NCI-H226 (cell line): ENCODE results near the gene GJB6.
"Not testable (repeated sequence)": the region's sequence is repeated elsewhere in the genome, so short reads cannot be mapped to it uniquely, and the experiment has no call there.

Source experiments
- DNase-seq: peaks from one replicate; pipeline ENCODE4 v3.0.0-alpha.2; 2015

The GJB6 gene

DNA sequence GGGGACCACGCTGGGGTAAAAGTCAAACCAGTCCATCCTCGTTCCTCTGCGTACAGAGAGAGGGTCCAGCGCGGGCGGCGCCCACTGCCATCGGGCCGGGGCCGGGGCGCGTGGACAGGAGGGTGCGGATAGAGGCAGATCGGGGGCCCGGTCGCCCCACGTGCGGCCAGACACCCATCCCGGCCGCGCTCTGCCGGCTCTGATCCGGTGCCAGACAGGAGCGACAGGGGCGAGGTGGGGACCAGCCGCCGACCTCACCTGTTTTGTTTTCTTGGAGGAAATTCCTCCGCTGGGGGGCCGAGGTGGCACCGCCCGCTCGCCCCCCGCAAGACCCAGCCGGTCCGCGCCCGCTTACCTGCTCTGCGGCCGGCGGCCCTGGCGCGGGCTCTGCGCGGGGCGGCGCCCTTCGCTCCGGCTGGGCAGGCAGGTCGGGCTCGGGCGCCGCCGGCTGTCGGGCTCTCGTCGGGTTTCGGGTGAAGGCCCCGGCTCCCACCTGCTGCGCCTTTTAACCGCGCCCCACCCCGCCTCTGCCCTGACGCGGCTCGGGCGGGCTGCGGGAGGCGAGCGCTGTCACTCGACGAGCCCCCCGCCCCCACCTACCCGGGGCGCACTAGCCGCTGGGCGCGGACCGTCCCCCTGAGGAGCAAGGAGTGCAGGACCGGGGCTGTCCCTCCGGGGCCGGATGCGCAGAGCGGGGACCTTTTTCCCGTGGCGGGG is at the start of gene GJB6:
Gene GJB6, minus strand, starts transcription at position 481 of the 717 bp plus-strand sequence. CDS start 8,839 bp downstream, outside the sequence.
- no peak for DNase-seq

DNA sequence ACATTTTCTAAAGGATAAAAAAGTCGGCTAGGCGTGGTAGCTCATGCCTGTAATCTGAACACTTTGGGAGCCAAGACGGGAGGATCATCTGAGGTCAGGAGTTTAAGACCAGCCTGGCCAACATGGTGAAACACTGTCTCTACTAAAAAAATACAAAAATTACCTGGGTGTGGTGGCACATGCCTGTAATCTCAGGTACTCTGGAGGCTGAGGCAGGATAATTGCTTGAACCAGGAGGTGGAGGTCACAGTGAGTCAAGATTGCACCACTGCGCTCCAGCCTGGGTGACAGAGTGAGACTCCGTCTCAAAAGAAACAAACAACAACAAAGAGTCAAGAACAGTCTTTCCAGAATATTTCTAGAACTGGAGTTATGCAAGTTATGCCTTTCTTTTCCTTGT is 44.8 kb upstream of the GJB6 start:
- not testable (repeated sequence) for DNase-seq

DNA sequence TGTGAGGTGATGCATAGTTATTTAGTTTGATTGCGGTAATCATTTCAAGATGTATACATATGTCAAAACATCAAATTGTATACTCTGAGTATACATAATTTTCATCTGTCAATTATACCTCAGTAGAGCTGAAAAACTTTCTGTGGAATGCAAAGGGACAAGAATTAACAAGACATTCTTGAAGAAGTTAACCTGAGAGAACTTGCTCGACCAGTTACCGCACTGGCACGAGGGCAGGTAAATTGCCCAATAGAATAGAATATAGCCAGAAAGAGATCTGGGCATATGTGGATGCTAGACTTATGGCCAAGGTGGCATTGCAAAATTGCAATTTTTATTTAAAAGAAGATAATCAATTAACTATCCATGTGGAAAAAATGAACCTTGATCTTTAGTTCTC is 42.3 kb upstream of the GJB6 start:
- no peak for DNase-seq

DNA sequence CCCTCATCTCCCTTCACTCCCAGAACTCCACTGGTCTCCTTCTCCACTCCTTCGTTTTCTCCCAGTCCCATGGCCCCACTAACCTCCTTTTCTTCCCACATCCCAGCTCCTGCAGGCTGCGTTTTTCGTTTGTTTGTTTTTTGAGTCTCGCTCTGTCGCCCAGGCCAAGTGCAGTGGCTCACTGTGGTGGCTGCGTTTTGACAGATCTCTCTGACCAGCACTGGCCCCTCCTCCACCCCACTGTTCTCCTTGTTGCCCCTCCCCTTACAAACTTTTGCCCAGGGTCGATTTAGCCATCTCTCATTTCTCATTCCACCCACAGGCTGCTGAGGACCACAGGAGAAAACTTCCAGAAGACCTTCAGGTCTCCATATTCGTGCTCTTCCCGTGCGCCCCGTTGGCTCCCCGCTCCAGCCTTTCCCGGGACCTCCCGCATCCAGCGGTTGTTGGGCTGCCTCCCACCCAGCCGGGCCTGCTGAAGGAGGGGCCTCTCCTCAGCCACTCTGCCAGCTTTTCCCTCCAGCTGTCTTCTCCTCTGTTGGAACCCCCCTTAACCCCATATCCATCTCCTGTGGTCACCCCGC is 40.6 kb upstream of the GJB6 start:
- DNase-seq = no peak

DNA sequence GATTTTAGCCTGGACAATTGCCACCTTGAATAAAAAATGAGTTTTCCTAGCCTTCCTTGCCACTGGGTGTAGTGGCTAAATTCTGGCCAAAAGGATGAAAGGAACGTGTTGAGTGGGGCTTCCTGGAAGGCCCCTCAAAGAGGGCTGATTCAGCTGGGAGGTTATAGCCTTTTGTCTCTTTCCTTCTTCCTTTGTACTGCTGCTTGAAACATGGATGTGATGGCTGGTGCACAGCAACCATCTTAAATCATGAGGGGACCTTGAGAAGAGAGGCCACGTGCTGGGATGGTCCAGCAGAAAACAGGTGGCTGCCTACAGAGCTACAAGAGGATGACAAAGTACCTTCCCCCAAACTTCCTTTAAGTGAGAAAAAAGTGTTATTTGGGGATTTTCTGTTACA is 40.0 kb upstream of the GJB6 start:
- DNase-seq = no peak

DNA sequence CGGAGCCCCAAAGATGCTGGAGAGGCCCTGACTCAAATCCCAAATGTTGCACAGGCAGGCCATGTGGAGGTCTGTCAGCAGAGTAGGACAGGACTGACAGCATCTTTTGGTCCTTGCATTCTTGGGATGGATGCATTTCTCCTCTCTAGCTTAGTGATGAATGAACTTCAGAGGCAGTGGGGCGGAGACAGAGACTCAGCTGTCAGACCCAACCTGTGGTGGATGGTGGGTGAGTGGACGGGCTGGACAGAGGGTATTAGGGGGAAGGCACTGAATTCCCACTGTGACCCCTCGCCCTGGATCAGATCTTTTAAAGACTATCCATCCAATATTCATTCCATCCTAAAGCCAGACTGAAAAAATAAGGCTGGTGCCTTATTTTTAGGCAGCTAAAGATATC is 39.3 kb upstream of the GJB6 start:
- no peak for DNase-seq

DNA sequence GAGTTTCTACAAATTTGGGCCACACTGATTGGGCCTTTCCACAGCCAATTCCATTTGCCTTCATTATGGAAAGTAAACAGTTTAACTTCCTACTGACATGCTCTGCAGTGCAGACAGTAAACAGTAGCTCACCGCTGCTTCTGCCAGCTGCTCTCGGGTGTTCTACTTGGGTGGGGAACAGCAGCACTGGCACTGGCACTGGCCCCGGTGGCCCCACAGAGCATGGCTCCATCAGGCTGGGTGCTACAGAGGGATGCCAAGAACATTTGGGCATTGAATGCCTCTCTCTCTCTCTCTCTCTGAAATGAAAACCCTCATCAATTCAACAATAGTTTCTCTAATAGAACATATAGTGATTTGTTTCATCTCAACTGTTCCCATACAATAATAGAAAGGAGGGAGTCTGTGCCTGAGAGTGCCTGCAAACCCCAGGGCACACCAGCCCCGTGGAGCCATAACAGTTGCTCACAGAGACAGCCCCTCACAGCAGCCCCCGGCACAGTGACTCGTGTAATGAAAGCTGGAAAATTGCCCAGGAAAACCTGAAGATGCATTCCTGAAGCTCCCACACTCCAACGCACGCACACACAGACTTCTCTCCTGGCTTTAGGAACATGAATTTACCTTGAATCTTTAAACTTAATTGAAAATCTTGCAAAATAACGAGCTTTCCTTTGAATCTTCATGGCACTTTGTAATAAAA is 38.2 kb upstream of the GJB6 start:
- DNase-seq = no peak

DNA sequence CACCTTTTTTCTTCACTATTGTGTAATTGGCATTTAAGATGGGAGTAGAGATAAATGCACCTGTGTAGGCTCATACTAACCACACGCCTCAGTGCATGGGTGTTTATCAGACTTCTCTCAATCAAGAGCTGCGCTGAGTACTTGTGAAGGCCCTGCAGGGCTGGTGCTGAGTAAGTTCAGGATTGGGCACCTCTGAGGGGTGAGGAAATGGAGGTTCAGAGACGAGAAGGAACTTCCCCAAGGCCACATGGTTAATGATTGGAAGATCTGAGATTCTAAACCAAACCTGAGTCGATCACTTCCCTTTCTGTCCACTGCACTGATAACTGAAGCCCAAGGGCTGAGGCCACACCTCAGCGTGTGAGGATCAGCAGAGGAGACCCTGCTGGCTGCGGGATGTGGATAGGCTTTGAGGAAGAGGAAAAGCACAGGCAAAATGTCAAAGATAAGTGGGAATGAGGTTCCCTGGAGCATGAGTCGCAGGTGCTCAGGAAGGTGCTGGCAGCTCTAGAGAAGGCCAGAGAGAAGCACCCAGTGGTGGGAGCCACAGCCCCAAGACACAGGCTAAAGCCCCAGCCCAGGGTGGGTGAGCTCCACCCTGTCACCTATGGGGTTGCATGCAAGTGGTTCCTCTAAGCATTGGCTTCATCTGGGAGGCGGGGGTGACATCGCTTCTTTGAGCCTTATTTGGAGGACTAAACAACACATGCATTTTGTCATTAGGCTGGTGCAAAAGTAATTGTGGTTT is 32.3 kb upstream of the GJB6 start:
- no peak for DNase-seq

DNA sequence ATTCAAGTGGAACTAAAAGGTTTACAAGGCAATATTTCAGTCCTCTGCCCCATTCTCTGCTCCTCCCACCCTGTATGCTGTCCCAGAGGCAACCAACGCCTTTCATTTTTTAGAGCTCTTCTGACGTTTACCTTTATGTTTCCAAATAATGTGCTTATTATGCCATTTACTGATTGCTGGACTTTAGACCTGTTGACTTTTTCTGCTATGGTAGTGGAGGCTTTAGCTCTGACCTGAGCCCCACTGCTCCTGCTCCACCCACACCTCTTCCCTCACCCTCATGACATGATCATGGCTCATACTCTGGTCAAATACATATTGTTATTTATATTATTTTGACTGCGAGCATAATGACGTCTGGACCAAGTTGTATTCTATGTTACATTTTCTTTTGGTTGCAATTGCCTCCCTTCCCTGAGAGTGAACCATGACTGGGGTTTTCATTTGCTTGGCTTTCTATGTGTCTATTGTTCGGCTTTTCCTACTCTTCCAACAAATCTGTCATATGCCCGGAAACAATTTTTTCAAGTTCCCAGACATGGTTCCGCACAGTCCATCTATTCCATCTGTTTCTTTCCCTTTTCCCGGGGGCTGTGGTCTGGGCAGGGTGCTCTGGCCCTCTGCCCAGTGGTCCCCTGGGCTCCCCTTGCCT is 31.4 kb upstream of the GJB6 start:
- no peak for DNase-seq

DNA sequence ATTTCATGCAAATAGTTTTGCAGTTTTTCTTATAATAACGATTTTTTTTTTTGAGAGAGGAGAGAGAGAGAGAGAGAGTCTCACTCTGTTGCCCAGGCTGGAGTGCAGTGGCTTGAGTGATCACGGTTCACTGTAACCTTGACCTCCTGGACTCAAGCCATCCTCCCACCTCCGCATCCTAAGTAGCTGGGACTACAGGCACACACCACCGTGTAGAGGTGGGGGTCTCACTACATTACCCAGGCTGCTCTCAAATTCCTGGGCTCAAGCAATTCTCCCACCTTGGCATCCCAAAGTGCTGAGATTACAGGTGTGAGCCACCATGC is 26.8 kb upstream of the GJB6 start:
- no peak for DNase-seq

DNA sequence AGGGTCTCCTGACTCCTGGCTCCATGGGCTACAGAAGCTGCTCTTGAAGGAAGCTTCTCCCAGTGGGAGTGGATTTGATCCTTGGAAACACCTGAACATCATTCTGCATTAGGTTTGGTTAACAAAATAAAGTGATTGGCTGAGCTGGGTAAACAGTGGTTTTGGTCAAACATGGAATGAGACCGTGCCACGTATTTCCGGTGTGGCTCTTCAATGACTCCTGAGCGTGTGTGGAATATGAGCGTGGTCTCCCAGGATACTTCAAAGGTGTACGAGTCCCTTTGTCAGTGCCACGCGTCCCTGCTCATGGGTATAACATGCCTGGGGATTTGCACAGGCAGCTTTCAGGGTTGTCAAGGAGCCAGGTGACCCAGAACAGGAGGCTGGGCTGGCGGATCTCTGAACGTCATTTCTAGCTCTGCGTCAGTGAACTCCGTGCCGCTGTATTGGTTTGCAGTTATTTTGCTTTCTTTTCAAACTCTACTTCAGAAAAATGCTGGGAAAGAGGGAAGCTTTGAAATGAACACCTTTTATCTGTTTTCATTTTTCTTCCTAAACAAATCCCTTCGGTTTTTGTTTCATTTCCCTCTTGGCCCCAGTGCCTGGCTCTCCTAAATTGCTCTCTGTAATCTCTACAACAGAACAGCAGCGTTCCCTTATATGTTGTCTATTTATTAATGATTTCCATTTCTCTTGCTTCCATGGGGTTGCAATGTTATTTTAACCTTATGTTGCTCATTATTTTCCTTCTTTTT is 26.3 kb upstream of the GJB6 start:
- DNase-seq = no peak

DNA sequence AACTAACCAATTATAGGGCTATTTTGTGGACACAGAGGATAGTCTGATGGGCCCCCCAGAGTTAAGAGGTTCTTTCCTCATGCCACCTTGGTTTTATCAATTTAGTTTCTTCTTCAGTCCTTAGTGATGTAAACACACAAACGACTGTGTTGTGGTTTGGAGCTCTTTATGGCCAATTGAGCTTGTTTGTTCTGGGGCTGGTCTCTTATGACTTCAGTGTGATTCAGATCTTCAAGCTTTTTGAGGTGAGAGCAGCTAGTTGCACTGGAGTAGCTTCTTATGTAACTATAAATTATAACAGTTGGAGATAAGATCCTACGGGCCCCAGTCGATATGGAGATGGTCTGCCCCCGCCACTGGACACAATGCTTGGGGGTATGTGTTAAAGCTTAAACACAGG is 22.0 kb upstream of the GJB6 start:
- no peak for DNase-seq

DNA sequence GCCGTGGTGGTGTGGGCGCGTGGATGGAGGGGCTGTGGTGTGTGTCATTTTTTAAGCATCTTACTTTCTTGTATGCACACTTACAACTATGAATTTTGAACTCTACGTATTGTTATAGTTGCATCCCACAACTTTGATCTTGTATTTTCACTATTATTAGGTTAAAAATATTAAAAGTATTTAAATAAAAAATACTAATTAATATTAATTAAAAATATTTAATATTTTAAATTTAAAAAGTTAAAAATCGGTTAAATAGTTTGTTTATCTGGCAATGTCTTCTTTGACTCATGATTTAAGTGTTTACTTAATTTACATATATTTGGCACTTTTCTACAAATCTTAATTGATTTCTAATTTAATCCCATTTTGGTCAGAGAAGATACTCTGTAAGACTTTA is 17.8 kb upstream of the GJB6 start:
- no peak for DNase-seq

DNA sequence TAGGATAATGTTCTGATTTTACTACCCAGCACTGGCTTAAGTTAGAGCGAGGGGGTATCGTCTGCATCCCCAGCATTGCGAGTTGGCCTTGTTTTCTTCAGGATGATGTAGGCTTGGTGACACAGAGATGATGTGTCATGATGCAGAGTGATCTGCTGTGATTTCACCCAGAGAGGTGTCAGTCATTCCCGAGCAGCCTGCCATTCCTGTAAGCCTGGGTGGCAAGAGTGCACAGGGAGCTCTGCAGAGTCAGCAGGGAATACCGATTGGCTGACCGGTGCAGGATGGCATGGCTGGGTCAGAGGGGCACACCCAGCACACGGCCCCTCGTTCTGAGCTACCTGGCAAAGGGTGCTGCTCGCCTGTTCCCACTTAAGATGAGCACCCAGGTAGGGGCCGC is 15.8 kb upstream of the GJB6 start:
- DNase-seq = no peak

DNA sequence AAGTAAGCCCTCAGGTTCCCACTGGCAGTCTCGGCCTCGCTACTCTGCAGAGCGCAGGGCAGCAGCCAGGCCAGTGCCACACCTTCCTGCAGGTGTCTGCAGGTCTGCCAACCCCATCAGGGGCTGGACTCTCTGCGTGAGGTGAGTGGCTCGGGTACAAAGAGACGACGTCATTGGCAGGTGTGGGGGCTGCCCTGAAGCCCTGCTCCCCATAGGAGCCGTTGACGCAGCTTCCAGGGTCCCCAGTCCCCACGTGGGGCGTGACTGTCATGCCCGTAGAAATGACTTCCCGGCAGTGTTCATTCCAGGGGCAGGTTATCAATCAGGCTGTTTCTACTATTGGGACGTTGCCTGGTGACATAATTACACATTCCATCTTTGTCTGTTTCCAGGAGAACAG is 15.3 kb upstream of the GJB6 start:
- no peak for DNase-seq

DNA sequence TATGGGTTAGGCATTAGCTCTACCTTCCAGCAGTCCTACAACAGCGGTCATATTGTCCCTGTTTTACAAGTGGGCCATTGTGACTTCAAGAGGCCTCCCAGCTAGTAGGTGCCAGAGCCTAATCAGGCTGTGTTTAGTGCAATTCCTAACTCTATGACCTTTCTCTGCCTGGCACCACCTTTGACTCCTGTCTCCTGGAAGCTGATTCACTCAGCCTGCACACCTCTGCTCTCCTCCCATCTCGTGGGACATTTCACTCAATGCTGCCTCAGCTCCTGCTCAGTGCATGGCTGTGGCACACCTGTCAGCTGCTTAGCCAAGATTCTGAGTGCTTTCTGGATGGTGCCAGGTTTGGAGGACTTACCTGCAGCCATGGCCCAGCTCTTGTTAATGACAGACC is 9.5 kb upstream of the GJB6 start:
- DNase-seq = no peak

DNA sequence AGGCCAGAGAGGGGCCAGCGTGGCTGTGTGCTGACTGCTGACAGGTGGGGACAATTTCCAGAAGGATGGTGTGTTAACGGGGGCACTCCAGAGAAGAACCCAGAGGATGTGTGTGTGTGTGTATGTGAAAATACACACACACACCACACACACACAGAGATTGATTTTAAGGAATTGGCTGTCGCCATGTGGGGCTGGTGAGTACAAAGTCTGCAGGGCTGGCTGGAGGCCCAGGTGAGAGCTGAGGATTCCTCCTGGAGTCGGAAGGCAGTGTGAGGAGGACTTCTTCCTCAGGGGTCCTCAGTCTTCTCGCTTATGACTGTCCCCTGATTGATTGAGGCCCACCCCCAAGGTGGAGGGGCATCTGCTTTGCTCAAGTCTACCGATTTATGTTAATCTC is 7.6 kb upstream of the GJB6 start:
- no peak for DNase-seq

DNA sequence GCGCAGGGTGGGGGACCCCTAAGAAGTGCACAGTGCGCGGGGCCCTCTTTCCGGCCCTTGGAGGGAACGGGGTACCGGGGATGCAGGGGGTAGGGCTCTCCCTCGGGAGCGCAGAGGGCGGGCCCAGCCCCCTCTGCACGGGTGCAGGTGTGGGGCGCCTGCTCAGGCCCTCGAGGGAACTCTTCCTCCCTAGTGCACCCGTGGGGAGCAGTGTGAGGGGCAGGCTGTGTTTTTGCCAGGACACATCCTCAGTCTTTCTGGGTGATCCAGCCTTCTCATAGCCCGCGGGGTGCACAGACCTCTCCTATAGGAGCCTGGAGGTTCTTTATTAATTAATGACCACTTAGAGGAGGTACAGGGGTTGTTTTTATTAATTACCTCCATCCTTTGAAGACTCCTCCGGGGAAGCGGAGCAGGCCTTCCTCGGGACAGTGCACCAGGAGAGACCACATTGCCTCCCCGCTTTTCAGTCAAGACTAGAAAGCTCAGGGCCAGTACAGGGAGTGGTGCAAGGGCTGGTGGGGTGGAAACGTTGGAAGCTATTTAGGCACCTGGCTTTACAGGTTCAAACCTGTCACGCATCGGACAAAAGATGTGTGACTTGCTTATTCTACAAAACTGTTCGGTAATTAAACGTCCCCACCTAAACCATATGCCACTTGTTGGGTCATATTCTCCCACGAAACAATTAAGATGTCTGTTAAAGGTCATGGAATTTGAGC is 598 bp upstream of the GJB6 start:
- DNase-seq = no peak

DNA sequence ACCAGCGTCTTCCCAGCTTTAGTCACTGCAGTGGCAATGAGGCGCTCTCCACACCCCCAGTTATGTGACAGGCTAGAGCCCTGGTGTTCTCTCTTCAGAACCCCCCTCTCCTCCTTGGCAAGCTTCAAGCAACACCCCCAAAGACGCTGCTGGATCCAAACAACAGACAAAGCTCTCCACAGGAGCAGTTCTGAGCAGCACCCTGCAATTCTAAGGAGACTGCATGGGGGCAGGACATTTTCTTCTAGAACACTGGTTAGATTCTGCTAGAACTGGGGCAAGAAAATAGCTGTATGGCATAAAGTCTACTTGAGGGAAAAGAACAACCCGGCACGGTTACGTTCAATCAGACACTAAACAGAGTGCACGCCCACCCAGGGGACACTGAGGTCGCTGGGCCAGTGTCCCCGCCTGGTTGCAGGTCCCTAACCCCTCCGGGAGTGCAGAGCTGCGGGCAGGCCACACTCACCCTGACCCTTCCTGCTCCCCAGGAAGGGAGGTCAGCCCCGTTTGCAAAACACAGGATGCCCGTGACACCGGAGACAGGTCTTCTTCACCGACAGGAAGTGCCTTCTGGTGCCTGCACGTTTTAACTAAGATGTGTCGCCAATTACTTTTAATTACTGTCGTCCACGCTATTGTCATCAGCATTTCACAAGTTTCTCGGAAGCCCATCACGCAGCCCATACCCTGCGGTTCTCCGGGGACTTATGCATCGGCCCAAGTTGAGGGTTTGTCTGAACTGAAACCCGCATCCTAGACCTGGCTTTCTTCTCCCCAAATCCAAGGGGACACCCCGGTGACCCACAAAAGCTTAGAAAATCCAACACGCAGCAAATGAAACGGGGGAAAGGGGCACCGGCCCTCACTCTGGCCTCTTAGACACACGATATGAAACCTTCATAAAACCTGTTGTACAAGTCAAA is 943 bp downstream of the GJB6 start:
- no peak for DNase-seq

DNA sequence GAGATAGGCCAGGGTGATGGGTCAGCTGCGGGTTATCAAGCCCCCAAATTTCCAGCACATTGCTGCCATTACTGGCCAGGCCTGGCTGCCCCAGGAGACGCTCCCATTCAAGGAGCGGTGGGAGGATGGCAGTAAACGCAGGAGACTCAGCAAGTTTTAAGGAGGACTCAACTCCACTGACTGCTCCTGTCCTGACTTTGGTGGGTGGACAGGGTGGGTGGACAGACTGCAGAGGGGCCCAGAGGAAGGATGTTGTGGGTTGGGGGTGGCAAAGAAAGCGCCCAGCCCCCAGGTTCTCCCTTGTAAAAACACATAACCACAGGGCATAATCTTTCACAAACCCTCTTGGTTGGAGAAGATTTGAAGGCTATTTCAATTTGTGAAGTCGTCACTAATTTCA is 4.4 kb downstream of the GJB6 start:
- no peak for DNase-seq

DNA sequence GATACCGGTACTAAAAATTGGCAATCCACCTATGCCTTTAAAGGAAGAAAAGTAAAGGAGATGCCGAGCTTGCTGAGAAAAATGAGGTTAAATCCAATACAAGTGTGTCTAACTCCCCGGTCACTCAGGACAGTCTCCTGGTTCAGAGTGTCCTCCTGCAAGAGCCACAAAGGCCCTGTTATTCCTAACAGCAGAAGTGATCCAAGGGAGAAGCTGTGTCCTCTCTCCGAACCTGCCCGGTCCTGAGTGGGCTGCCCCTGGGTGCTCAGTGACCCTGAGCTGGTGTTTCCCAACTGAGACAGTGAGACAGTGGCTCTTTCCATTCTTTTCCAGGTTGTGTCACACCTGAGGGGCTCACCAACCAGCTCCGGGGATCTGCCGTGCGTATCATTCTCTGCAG is 4.8 kb downstream of the GJB6 start:
- no peak for DNase-seq
